Measurements from ENCODE around the gene ZNRF3. TPM values are rescaled to one million over a fixed set of nuclear protein-coding genes. Genes with fewer than 3 reads are reported as not detected.

The ZNRF3 gene
- total RNA-seq, 1 experiment from 2014 or later = 8.1 TPM

DNA sequence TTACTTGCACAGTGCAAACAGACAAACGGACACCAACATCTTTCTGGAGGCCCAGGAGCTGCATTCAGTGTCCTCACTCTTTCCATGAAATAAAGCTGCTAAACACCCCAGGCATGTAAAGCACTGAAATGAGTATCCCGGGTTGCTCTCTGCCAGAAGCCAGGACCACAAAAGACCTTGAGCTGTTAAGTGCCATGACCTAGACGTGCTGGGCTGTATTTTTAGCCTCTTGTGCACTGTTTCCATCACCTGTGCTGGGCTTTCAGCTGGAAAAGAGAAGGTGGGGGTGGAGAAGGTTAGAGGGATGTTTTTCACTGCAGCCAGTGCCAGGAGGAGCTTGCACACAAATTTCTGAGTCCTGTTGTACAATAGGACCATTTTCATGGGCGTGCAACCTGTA, 186.1 kb downstream of the ZNRF3 start:
- H3K27ac ChIP-seq (ENCODE audit: low read length) = no peak overlapping the region
- no peak overlapping the region for H2AFZ ChIP-seq (ENCODE audit: low read length)
- DNase-seq (no peak), ATAC-seq (no peak)
- no peaks in the 10 kb centered on the region for H3K36me3 ChIP-seq (ENCODE audit: low read depth, low read length)
- intact Hi-C loops (cut with micrococcal nuclease) = no loop called here
- no peaks in the 10 kb centered on the region for H4K20me1 ChIP-seq (ENCODE audit: low read length)
- ChIA-PET POLR2A (ENCODE audit: unreplicated experiment) (no interaction called here), CTCF (no interaction called here)
- H3K27me3 ChIP-seq (ENCODE audit: low read length) = no peaks in the 10 kb centered on the region
- no peaks in the 10 kb centered on the region for H3F3A ChIP-seq (ENCODE audit: low read length, unreplicated experiment)
- no peaks in the 10 kb centered on the region for H3K79me2 ChIP-seq (ENCODE audit: low read length)
- H3K4me1 ChIP-seq (ENCODE audit: insufficient read depth, low read length) = peaks cover 10% of the 10 kb centered on the region; the same call in 1 of the 2 replicates
- no peak overlapping the region for H3K9ac ChIP-seq (ENCODE audit: low read length)
- no peak overlapping the region for H3K4me3 ChIP-seq (ENCODE audit: low read length)
- H3K4me2 ChIP-seq (ENCODE audit: low read length) = no peak overlapping the region
- TF ChIP-seq, protein P1, sequence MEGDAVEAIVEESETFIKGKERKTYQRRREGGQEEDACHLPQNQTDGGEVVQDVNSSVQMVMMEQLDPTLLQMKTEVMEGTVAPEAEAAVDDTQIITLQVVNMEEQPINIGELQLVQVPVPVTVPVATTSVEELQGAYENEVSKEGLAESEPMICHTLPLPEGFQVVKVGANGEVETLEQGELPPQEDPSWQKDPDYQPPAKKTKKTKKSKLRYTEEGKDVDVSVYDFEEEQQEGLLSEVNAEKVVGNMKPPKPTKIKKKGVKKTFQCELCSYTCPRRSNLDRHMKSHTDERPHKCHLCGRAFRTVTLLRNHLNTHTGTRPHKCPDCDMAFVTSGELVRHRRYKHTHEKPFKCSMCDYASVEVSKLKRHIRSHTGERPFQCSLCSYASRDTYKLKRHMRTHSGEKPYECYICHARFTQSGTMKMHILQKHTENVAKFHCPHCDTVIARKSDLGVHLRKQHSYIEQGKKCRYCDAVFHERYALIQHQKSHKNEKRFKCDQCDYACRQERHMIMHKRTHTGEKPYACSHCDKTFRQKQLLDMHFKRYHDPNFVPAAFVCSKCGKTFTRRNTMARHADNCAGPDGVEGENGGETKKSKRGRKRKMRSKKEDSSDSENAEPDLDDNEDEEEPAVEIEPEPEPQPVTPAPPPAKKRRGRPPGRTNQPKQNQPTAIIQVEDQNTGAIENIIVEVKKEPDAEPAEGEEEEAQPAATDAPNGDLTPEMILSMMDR (conservative IDR thresholded peaks at IDR 0.05; ENCODE audit: low read depth, low read length) = no peak
- TF ChIP-seq EZH2 (IDR thresholded peaks at IDR 0.05; ENCODE audit: low read length, unreplicated experiment) (no peak), EZH2phosphoT487 (IDR thresholded peaks at IDR 0.05; ENCODE audit: borderline replicate concordance, low read length) (no peak)
- BruUV-seq (replicated peaks) = no TSS peak
- no peaks in the 10 kb centered on the region for H3K9me2 ChIP-seq (replicated peaks; ENCODE audit: low read length)
- no peaks in the 10 kb centered on the region for H3K9me3 ChIP-seq (ENCODE audit: low read length)

- no TSS peak for BruUV-seq (replicated peaks)
- Histone ChIP-seq H3K9me2 (replicated peaks; ENCODE audit: low read length) (no peaks in the 10 kb centered on the region), H3K4me3 (ENCODE audit: low read length) (no peak overlapping the region), H4K20me1 (ENCODE audit: low read length) (no peaks in the 10 kb centered on the region), H3K4me1 (ENCODE audit: insufficient read depth, low read length) (peaks cover 10% of the 10 kb centered on the region; the same call in 1 of the 2 replicates), H3K4me2 (ENCODE audit: low read length) (no peak overlapping the region), H3K27me3 (ENCODE audit: low read length) (no peaks in the 10 kb centered on the region), H3K9ac (ENCODE audit: low read length) (no peak overlapping the region), H3F3A (ENCODE audit: low read length, unreplicated experiment) (no peaks in the 10 kb centered on the region), H3K27ac (ENCODE audit: low read length) (no peak overlapping the region), H2AFZ (ENCODE audit: low read length) (0 out of 2 replicates have a peak overlapping the region, but pooled peaks have one; percentile 71), H3K36me3 (ENCODE audit: low read depth, low read length) (no peaks in the 10 kb centered on the region), H3K79me2 (ENCODE audit: low read length) (no peaks in the 10 kb centered on the region), H3K9me3 (ENCODE audit: low read length) (no peaks in the 10 kb centered on the region)
- intact Hi-C loops (cut with micrococcal nuclease) = loop anchor here (10.0 kb wide), 1 partner anchor 84 kb away; no protein-coding TSS in a partner anchor
- ATAC-seq (no peak), DNase-seq (no peak)
- POLR2A ChIA-PET (ENCODE audit: unreplicated experiment) = no interaction called here
- TF ChIP-seq, protein P1 (conservative IDR thresholded peaks at IDR 0.05; ENCODE audit: low read depth, low read length) = no peak
- TF ChIP-seq EZH2 (IDR thresholded peaks at IDR 0.05; ENCODE audit: low read length, unreplicated experiment) = no peak
- no peak for TF ChIP-seq EZH2phosphoT487 (IDR thresholded peaks at IDR 0.05; ENCODE audit: borderline replicate concordance, low read length)
- CTCF ChIA-PET = no interaction called here
These were observed 187.1 kb downstream of the ZNRF3 start for GRCh38 chr22:29070490-29070889.

DNA sequence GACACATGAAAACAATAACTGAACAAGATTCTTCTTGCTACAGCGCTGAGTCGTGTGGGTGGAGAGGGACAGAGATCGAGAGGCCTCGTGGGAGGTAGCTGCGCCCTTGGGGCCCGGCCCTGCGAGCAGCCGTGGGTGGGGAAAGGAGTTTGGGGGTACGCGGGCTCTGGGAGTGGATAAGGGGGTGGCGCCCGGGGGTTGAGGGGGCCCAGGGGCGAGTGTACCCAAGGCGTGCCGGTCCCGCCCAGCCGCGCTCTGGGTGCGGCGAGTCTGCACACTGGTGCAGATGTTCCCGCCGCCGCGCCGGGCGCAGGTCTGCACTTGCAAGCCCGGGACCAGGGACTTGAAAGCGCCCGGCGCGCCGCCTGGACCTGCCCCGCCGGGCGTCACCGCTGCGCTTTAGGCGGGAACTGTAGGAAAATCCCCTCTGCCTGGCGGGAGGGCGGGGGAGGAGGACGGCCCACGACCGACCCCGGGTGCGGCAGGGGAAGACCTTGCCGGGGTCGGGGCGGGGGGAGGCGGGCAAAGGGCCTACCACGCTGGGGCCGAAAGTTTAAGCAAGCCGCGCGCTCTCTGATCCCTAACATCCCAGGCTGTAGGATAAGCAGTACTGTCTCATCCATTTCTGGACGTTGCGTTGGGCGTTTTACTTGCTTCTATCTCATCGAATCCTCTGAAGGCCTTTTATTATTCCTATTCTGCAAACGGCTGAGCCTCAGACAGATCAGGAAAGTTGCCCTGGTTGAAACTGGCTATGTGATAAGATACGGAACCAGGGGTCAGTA, 188.1 kb downstream of the ZNRF3 start:
- no peak overlapping the region for H3K27ac ChIP-seq (ENCODE audit: low read length)

More for the DNA sequence above, 188.1 kb downstream of the ZNRF3 start:
- peak overlapping the region; percentile 65 for H3K4me3 ChIP-seq (ENCODE audit: low read length)
- no peaks in the 10 kb centered on the region for H3K9me3 ChIP-seq (ENCODE audit: low read length)
- BruUV-seq (replicated peaks) = no TSS peak
- POLR2A ChIA-PET (ENCODE audit: unreplicated experiment) = no interaction called here
- no peaks in the 10 kb centered on the region for H3K27me3 ChIP-seq (ENCODE audit: low read length)
- TF ChIP-seq EZH2phosphoT487 (IDR thresholded peaks at IDR 0.05; ENCODE audit: borderline replicate concordance, low read length) (no peak), EZH2 (IDR thresholded peaks at IDR 0.05; ENCODE audit: low read length, unreplicated experiment) (no peak)
- TF ChIP-seq, protein P1 (conservative IDR thresholded peaks at IDR 0.05; ENCODE audit: low read depth, low read length) = no peak
- no peaks in the 10 kb centered on the region for H4K20me1 ChIP-seq (ENCODE audit: low read length)
- no peaks in the 10 kb centered on the region for H3K79me2 ChIP-seq (ENCODE audit: low read length)
- no peaks in the 10 kb centered on the region for H3F3A ChIP-seq (ENCODE audit: low read length, unreplicated experiment)
- H3K4me1 ChIP-seq (ENCODE audit: insufficient read depth, low read length) = peaks cover 10% of the 10 kb centered on the region; the same call in 1 of the 2 replicates
- peak overlapping the region; percentile 86 for H3K4me2 ChIP-seq (ENCODE audit: low read length)
- peak overlapping the region; percentile 71 for H2AFZ ChIP-seq (ENCODE audit: low read length)
- H3K9me2 ChIP-seq (replicated peaks; ENCODE audit: low read length) = no peaks in the 10 kb centered on the region
- intact Hi-C loops (cut with micrococcal nuclease) = loop anchor here (10.0 kb wide), 1 partner anchor 83 kb away; no protein-coding TSS in a partner anchor
- CTCF ChIA-PET = no interaction called here
- no peak overlapping the region for H3K9ac ChIP-seq (ENCODE audit: low read length)
- H3K36me3 ChIP-seq (ENCODE audit: low read depth, low read length) = no peaks in the 10 kb centered on the region
- ATAC-seq = peak; percentile 39
- DNase-seq = peak; percentile 20
